ENCODE results near the gene PRKCA. TPM values are rescaled to one million over a fixed set of nuclear protein-coding genes. Genes with fewer than 3 reads are reported as not detected.
A peak's percentile ranks its signal among the peaks of the same experiment; 100 is the strongest.

PRKCA gene
- total RNA-seq, 1 experiment from 2014 or later: 29.5 TPM

DNA sequence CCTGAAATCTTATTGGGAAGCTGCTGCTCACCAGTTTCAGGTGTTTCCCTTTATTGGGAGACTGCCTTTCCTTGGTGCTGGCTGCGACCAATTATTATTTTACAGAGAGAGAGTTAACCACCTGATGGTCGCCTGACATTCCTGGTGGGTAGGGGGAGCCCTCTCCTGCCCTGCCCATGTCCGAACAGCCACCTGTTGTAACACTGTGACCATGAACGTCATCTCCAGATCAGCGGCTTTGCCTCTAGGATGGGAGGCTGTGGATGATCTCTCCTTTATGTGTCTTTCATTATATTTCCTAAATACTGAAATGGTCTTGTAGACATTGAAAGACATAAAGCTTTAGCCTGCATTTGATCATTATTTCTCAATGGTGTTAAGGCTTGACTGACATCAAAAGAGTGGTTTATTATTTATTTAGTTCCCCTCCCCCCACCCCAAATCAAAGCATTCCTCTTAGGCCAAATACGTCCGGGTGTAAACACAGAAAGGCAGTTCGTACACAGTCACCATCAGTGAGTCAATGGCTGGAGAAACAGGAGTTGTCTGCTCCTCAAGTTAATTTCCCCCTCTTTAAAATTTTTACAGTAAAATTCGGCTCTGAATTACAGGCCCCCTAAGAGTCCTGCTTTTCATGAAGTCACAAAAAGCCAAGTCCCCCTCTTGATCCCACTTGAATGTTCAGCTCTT lies 474.7 kb downstream of the PRKCA start:
- Mint-ChIP-seq H3K9me3 (0 out of 2 replicates have a peak, but pooled peaks cover 4% of the 10 kb centered on the region), H3K4me3 (peak overlapping the region; percentile 55), H3K27ac (peak overlapping the region; percentile 100), H3K27me3 (ENCODE audit: low read depth) (no peaks in the 10 kb centered on the region), H3K36me3 (peaks cover 7% of the 10 kb centered on the region), H3K4me1 (peaks cover 64% of the 10 kb centered on the region)
- peak; percentile 6 for ATAC-seq
- CTCF ChIA-PET: interaction anchor here (0.5 to 2.0 kb wide), 6 partner anchors 9 to 49 kb away, joined by 3 to 10 read pairs (median 4); no protein-coding TSS in a partner anchor
- TF ChIP-seq ZNF138 (CRISPR knock-in tag; conservative IDR thresholded peaks at IDR 0.05): no peak
- TF ChIP-seq, protein P1, sequence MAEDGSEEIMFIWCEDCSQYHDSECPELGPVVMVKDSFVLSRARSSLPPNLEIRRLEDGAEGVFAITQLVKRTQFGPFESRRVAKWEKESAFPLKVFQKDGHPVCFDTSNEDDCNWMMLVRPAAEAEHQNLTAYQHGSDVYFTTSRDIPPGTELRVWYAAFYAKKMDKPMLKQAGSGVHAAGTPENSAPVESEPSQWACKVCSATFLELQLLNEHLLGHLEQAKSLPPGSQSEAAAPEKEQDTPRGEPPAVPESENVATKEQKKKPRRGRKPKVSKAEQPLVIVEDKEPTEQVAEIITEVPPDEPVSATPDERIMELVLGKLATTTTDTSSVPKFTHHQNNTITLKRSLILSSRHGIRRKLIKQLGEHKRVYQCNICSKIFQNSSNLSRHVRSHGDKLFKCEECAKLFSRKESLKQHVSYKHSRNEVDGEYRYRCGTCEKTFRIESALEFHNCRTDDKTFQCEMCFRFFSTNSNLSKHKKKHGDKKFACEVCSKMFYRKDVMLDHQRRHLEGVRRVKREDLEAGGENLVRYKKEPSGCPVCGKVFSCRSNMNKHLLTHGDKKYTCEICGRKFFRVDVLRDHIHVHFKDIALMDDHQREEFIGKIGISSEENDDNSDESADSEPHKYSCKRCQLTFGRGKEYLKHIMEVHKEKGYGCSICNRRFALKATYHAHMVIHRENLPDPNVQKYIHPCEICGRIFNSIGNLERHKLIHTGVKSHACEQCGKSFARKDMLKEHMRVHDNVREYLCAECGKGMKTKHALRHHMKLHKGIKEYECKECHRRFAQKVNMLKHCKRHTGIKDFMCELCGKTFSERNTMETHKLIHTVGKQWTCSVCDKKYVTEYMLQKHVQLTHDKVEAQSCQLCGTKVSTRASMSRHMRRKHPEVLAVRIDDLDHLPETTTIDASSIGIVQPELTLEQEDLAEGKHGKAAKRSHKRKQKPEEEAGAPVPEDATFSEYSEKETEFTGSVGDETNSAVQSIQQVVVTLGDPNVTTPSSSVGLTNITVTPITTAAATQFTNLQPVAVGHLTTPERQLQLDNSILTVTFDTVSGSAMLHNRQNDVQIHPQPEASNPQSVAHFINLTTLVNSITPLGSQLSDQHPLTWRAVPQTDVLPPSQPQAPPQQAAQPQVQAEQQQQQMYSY (CRISPR knock-in tag; IDR thresholded peaks at IDR 0.05): no peak
- TF ChIP-seq FOXK1 (CRISPR knock-in tag; IDR thresholded peaks at IDR 0.05): peak; percentile 12; the same call in 1 of the 2 replicates
- TF ChIP-seq ZNF396 (CRISPR knock-in tag; IDR thresholded peaks at IDR 0.05; ENCODE audit: borderline replicate concordance): no peak
- no peak for DNase-seq (ENCODE audit: low spot score)
- POLR2A ChIA-PET: interaction anchor here (1.2 kb wide), 1 partner anchor 40 kb away, joined by 3 read pairs; no protein-coding TSS in a partner anchor

DNA sequence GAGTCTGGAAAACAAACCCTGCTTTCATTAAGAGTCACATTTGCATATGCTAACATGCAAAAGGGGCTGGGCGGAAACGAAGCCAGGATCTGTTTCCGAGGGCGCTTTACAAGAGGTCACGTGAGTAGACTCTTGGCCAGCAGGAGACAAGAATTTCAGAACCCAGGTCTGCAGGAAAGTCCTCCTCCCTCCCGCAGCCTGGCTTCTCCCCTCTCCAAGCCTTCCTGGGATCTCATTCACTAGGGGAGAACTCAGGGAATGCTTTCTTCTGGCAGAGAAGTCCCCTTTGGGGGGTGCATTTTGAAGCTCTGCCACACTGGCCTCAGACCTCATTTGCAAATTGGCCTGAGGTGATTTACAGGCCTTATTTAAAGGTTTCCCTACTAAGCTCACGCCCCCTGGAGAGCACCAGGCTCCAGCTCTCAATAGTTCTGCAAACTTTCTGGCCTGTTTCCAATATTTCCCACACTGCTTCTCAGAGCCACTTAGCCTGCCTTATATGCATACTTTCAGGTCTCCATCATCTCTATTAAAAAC lies 475.3 kb downstream of the PRKCA start:
- peak overlapping the region; percentile 55 for H3K4me3 Mint-ChIP-seq
- peak; percentile 80 for DNase-seq (ENCODE audit: low spot score)
- ATAC-seq: peak; percentile 86

More for the DNA sequence above, 475.3 kb downstream of the PRKCA start:
- no peak for TF ChIP-seq ZNF416 (CRISPR knock-in tag; IDR thresholded peaks at IDR 0.05)
- TF ChIP-seq USF1 (CRISPR knock-in tag; IDR thresholded peaks at IDR 0.05): peak; percentile 86
- TF ChIP-seq CREB1 (CRISPR knock-in tag; IDR thresholded peaks at IDR 0.05): no peak
- TF ChIP-seq GRHL2 (CRISPR knock-in tag; IDR thresholded peaks at IDR 0.05; ENCODE audit: insufficient replicate concordance, severe bottlenecking): no peak
- TF ChIP-seq, protein P2, sequence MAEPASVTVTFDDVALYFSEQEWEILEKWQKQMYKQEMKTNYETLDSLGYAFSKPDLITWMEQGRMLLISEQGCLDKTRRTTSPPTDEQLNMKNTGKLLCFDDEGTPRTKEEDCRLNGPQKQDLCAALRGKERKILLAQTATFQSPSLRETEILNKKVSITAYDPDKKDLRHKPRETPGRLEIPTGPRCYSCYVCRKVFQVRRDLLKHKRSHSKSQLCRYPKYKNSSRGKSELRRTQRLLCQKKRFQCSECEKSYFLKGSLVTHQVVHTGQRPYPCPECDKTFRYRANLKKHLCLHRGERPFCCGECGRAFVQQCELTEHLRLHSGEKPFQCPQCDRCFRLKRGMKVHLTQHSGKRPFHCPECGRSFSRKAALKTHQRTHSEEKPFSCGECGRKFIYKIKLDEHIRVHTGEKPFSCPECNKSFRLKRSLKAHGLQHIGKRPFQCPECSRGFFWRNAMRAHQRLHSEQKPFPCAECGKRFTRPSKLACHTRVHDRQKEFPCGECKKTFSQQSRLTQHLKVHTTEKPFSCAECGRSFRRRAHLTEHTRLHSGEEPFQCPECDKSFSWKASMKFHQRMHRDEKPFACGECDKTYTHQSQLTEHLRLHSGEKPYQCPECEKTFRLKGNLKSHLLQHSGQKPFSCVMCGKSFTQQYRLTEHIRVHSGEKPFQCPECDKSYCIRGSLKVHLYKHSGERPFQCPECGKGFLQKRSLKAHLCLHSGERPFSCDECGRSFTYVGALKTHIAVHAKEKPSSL (CRISPR knock-in tag; conservative IDR thresholded peaks at IDR 0.05): no peak
- peak; percentile 12; the same call in 1 of the 2 replicates for TF ChIP-seq ZNF423 (CRISPR knock-in tag; IDR thresholded peaks at IDR 0.05)
- peak; percentile 91 for TF ChIP-seq USF2 (CRISPR knock-in tag; IDR thresholded peaks at IDR 0.05)
- no peak for TF ChIP-seq TEAD4 (CRISPR knock-in tag; IDR thresholded peaks at IDR 0.05)
- H3K27me3 Mint-ChIP-seq (ENCODE audit: low read depth): no peaks in the 10 kb centered on the region
- POLR2A ChIA-PET: interaction anchor here (1.2 kb wide), 1 partner anchor 41 kb away, joined by 3 read pairs; no protein-coding TSS in a partner anchor
- peaks cover 69% of the 10 kb centered on the region for H3K4me1 Mint-ChIP-seq
- H3K9me3 Mint-ChIP-seq: 0 out of 2 replicates have a peak, but pooled peaks cover 4% of the 10 kb centered on the region
- CTCF ChIA-PET: interaction anchor here (0.5 to 2.0 kb wide), 5 partner anchors 8 to 50 kb away, joined by 3 to 10 read pairs (median 4); no protein-coding TSS in a partner anchor
- H3K36me3 Mint-ChIP-seq: peaks cover 7% of the 10 kb centered on the region
- H3K27ac Mint-ChIP-seq: peak overlapping the region; percentile 100

All from WTC11 (cell line).